PFSK-1 (cell line): ENCODE measurements around the gene CHST15.

Source experiments
- FOXP2 ChIP-seq: optimal IDR thresholded peaks from 2 replicates; pipeline ENCODE3; 2011; ENCODE audit warnings: borderline replicate concordance, control low read depth, inconsistent platforms; ENCODE audit not compliant: insufficient read depth; ENCODE audit errors: extremely low read length, extremely low read depth
- POLR2AphosphoS5 ChIP-seq: IDR thresholded peaks from 2 replicates; pipeline ENCODE4 v1.6.1; 2012; ENCODE audit warnings: low read depth, mild to moderate bottlenecking, control low read depth, low read length, moderate library complexity
- REST ChIP-seq, 2 experiments: IDR thresholded peaks; 2 replicates each; pipeline versions ENCODE4 v1.6.1 to v1.8.0; 2011 to 2012; ENCODE audit warnings: low read depth in 2 of 2, low read length in 2 of 2, control low read depth in 1 of 2, inconsistent platforms in 1 of 2, mild to moderate bottlenecking in 1 of 2, moderate library complexity in 1 of 2; ENCODE audit not compliant: insufficient read depth in 1 of 2
- SIN3A ChIP-seq: IDR thresholded peaks from 2 replicates; pipeline ENCODE4 v1.6.1; 2012; ENCODE audit warnings: mild to moderate bottlenecking, low read length, moderate library complexity, borderline replicate concordance; ENCODE audit not compliant: insufficient read depth
- TAF1 ChIP-seq: IDR thresholded peaks from 2 replicates; pipeline ENCODE4 v1.6.1; 2012; ENCODE audit warnings: low read length, control low read depth, borderline replicate concordance; ENCODE audit not compliant: insufficient read depth

CHST15 gene

GRCh38 chr10:124117833-124118232 is 24.4 kb upstream of the CHST15 start:
- TF ChIP-seq POLR2AphosphoS5: no peak
- TF ChIP-seq TAF1: no peak
- TF ChIP-seq FOXP2: no peak
- no peak for TF ChIP-seq REST (IDR thresholded peaks at IDR 0.05; ENCODE audit: insufficient read depth in 1 of 2, low read depth in 2 of 2, low read length in 2 of 2)
- TF ChIP-seq SIN3A: no peak

GRCh38 chr10:124117511-124117785 is 24.1 kb upstream of the CHST15 start:
- no peak for TF ChIP-seq SIN3A
- no peak for TF ChIP-seq FOXP2
- no peak for TF ChIP-seq TAF1
- no peak for TF ChIP-seq REST (IDR thresholded peaks at IDR 0.05; ENCODE audit: insufficient read depth in 1 of 2, low read depth in 2 of 2, low read length in 2 of 2)
- no peak for TF ChIP-seq POLR2AphosphoS5

- no peak for TF ChIP-seq FOXP2
- no peak for TF ChIP-seq TAF1
- TF ChIP-seq SIN3A: no peak
- TF ChIP-seq POLR2AphosphoS5: no peak
- no peak for TF ChIP-seq REST (IDR thresholded peaks at IDR 0.05; ENCODE audit: insufficient read depth in 1 of 2, low read depth in 2 of 2, low read length in 2 of 2)
These were observed 23.5 kb upstream of the CHST15 start for GRCh38 chr10:124116771-124117510.

GRCh38 chr10:124114696-124115095 is 21.3 kb upstream of the CHST15 start:
- TF ChIP-seq SIN3A: no peak
- TF ChIP-seq FOXP2: no peak
- no peak for TF ChIP-seq POLR2AphosphoS5
- TF ChIP-seq REST (IDR thresholded peaks at IDR 0.05; ENCODE audit: insufficient read depth in 1 of 2, low read depth in 2 of 2, low read length in 2 of 2): no peak
- TF ChIP-seq TAF1: no peak

GRCh38 chr10:124112891-124113580 is 19.6 kb upstream of the CHST15 start:
- TF ChIP-seq REST (IDR thresholded peaks at IDR 0.05; ENCODE audit: insufficient read depth in 1 of 2, low read depth in 2 of 2, low read length in 2 of 2): no peak
- no peak for TF ChIP-seq POLR2AphosphoS5
- no peak for TF ChIP-seq TAF1
- no peak for TF ChIP-seq FOXP2
